Neural progenitor cell (in vitro differentiated cells): Measurements from ENCODE around the gene LRRN2.

Experiments used
- EZH2 ChIP-seq: fragments of 200-600 bp; sonication (generic); IDR thresholded peaks from 2 replicates; pipeline ENCODE4 v1.6.1; 2017; ENCODE audit warnings: antibody characterized with exemption, mild to moderate bottlenecking, moderate library complexity
- TF ChIP-seq, protein P1 (sequence below): fragments of 200-600 bp; sonication (generic); IDR thresholded peaks from 2 replicates; pipeline ENCODE4 v1.5.1; 2017; ENCODE audit warnings: antibody characterized with exemption, mild to moderate bottlenecking

DNA sequence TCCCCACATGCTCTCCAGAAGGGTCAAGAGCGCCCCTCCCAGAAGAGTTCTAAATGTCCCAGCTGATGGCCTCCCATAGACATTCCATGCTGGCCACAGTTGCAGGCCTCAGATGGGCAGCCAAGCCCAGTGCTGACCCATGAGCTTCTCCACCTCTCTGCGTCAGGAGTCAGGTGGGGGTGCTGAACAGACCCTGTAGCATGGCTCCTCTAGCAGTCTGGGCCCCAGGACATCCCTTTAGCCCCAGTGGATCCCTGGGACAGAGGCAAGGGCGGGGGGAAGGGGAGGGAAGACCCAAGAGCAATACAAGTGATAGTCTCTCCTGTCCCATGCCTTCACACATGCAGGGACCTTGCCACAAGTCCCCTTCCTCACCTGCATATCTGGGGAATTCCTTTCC, 56.7 kb downstream of the LRRN2 start:
- TF ChIP-seq, protein P1, sequence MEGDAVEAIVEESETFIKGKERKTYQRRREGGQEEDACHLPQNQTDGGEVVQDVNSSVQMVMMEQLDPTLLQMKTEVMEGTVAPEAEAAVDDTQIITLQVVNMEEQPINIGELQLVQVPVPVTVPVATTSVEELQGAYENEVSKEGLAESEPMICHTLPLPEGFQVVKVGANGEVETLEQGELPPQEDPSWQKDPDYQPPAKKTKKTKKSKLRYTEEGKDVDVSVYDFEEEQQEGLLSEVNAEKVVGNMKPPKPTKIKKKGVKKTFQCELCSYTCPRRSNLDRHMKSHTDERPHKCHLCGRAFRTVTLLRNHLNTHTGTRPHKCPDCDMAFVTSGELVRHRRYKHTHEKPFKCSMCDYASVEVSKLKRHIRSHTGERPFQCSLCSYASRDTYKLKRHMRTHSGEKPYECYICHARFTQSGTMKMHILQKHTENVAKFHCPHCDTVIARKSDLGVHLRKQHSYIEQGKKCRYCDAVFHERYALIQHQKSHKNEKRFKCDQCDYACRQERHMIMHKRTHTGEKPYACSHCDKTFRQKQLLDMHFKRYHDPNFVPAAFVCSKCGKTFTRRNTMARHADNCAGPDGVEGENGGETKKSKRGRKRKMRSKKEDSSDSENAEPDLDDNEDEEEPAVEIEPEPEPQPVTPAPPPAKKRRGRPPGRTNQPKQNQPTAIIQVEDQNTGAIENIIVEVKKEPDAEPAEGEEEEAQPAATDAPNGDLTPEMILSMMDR: no peak
- TF ChIP-seq EZH2: no peak
